HepG2 (cell line): ENCODE measurements around the gene CNNM4. TPM values are rescaled to one million over a fixed set of nuclear protein-coding genes. Genes with fewer than 3 reads are reported as not detected.
A peak's percentile ranks its signal among the peaks of the same experiment; 100 is the strongest.

Experiments
- AFF4 ChIP-seq: sonication (generic); formaldehyde crosslinking; IDR thresholded peaks from 2 replicates; pipeline ENCODE4 v1.4.0; 2020; ENCODE audit warnings: missing genetic modification reagents
- ATF6 ChIP-seq: sonication (generic); formaldehyde crosslinking; conservative IDR thresholded peaks from 2 replicates; pipeline ENCODE4 v1.4.0; 2020; ENCODE audit warnings: missing genetic modification reagents
- NFATC3 ChIP-seq: sonication (generic); formaldehyde crosslinking; IDR thresholded peaks from 2 replicates; pipeline ENCODE4 v1.5.1; 2020; ENCODE audit warnings: mild to moderate bottlenecking, missing genetic modification reagents
- NPAS2 ChIP-seq: sonication (generic); formaldehyde crosslinking; IDR thresholded peaks from 2 replicates; pipeline ENCODE4 v1.8.0; 2022; ENCODE audit warnings: mild to moderate bottlenecking, missing genetic modification reagents, borderline replicate concordance
- PAX8 ChIP-seq: sonication (generic); formaldehyde crosslinking; IDR thresholded peaks from 2 replicates; pipeline ENCODE4 v1.8.0; 2022; ENCODE audit warnings: mild to moderate bottlenecking, missing genetic modification reagents, borderline replicate concordance
- RELA ChIP-seq: sonication (generic); formaldehyde crosslinking; IDR thresholded peaks from 2 replicates; pipeline ENCODE4 v1.4.0; 2020; ENCODE audit warnings: missing genetic modification reagents
- SOX5 ChIP-seq: IDR thresholded peaks from 2 replicates; pipeline ENCODE4 v1.6.1; 2016; ENCODE audit warnings: borderline replicate concordance
- TEAD2 ChIP-seq: sonication (generic); formaldehyde crosslinking; IDR thresholded peaks from 2 replicates; pipeline ENCODE4 v1.9.0; 2021; ENCODE audit warnings: missing genetic modification reagents
- U2AF1 ChIP-seq: fragments of 200-400 bp; formaldehyde crosslinking; optimal IDR thresholded peaks from 2 replicates; pipeline ENCODE3; 2017; ENCODE audit warnings: mild to moderate bottlenecking, low read depth, low read length
- ZNF260 ChIP-seq: sonication (generic); formaldehyde crosslinking; IDR thresholded peaks from 2 replicates; pipeline ENCODE4 v1.4.0; 2020; ENCODE audit warnings: missing genetic modification reagents, low read depth, mild to moderate bottlenecking, borderline replicate concordance
- ZNF331 ChIP-seq: sonication (generic); formaldehyde crosslinking; IDR thresholded peaks from 2 replicates; pipeline ENCODE4 v1.4.0; 2020; ENCODE audit warnings: missing genetic modification reagents
- ZNF800 ChIP-seq: sonication (generic); formaldehyde crosslinking; IDR thresholded peaks from 2 replicates; pipeline ENCODE4 v1.4.0; 2020; ENCODE audit warnings: missing genetic modification reagents
- ZSCAN21 ChIP-seq: sonication (generic); formaldehyde crosslinking; IDR thresholded peaks from 2 replicates; pipeline ENCODE4 v1.8.0; 2022; ENCODE audit warnings: mild to moderate bottlenecking, missing genetic modification reagents, moderate library complexity, borderline replicate concordance
- ZXDC ChIP-seq: sonication (generic); formaldehyde crosslinking; IDR thresholded peaks from 2 replicates; pipeline ENCODE4 v1.5.0; 2020; ENCODE audit warnings: mild to moderate bottlenecking, missing genetic modification reagents
- polyA plus RNA-seq, 8 experiments: library from polyadenylated mRNA; depleted of rRNA in 3 of 8; stranded (reverse) in 7 of 8; unstranded in 1 of 8; fragments of >200 nt; fragmentation: Illumina TruSeq in 4 of 8; extraction: Trizol in 4 of 8; gene quantifications; 2 replicates each; pipeline versions ENCODE4 v1.2.1 to v1.2.3, GENCODE V29; 2011 to 2016; ENCODE audit warnings: low read depth in 4 of 8, missing spikeins in 1 of 8, mixed read lengths in 1 of 8; ENCODE audit not compliant: insufficient read depth in 1 of 8
- total RNA-seq, 5 experiments: library from RNA; depleted of rRNA; stranded (reverse); fragments of >200 nt; fragmentation: Illumina TruSeq; extraction: Trizol; gene quantifications; 2 replicates each; pipeline ENCODE4 v1.2.3, GENCODE V29; 2016; ENCODE audit warnings: low read depth in 1 of 5

Gene CNNM4
- total and polyA plus RNA-seq, 2 of the 13 experiments (the other 11 are each of a cell fraction or from before 2014, with no cell fraction given): 5.9 to 8.4 TPM

GRCh38 chr2:96819128-96819875, 58.6 kb downstream of the CNNM4 start (continued):
- TF ChIP-seq AFF4 (CRISPR knock-in tag) (0 out of 2 replicates have a peak, but pooled peaks have one; percentile 10), ZXDC (CRISPR knock-in tag) (no peak), SOX5 (CRISPR knock-in tag) (peak; percentile 90), U2AF1 (no peak), NPAS2 (no peak), ATF6 (CRISPR knock-in tag) (no peak), TEAD2 (no peak), ZNF260 (CRISPR knock-in tag) (0 out of 2 replicates have a peak, but pooled peaks have one; percentile 64), RELA (CRISPR knock-in tag) (0 out of 2 replicates have a peak, but pooled peaks have one; percentile 57), PAX8 (CRISPR knock-in tag) (peak; percentile 34; the same call in 1 of the 2 replicates), NFATC3 (CRISPR knock-in tag) (no peak), ZSCAN21 (peak; percentile 93; the same call in 1 of the 2 replicates), ZNF800 (peak; percentile 95), ZNF331 (CRISPR knock-in tag) (peak; percentile 98)
